ENCODE measurements around the gene DOCK11.

The DOCK11 gene

DNA sequence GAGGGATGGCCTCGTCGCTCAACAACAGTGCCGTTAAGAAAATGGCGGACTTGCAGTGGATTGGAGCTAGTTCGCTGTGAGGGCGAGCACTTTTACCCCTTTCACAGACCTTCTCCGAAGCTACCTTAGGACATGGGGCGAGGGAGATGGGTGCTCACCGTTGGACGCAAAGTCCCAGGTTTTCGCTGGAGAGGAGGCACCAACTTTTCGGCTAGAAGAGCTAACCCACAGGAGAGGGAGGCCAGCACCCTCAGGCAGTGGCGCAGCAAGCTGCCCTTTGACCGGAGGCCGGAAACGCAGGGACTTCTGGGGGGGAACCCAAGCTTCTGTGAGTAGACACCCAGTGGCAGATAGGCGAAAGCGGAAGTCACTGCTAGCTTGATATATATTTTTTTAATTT lies 138.7 kb downstream of the DOCK11 start:
- DNase-seq, result no peak

DNA sequence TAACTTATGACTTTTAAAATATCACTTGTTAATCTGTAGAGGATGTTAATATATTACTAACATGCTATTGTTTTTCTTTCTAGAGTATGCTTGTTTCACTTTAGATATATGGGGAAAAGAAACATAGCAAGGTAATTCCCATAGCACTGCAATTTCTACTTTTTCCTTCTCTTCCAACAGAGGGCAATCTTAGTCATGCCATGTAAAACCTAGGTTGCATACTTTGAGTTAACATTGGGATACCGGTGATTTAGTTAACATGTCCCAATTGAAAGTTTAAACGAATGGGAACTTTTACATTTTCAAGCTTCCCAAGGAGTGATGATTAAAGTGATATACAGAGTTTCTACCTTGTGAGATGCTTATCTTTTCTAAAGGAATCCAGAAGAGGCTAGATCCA lies 142.4 kb downstream of the DOCK11 start:
- no peak for DNase-seq

DNA sequence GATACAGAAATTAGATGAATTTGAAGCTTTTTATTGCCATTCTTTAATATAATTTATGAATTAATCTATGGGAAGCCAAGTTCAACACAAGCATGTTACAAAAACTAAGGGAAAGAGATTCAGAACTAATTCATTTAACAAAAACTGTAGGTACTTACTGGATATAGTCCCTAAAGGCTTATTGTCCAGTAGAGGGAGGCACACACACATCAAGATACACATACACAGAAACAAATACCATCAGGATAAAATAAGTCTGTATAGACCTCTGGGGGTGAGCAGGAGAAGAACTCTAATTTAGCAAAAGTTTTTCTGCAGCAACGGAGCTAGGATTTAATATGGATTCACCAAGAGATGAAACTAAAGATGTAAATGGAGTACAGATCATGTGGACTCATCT lies 148.8 kb downstream of the DOCK11 start:
- no peak for DNase-seq

DNA sequence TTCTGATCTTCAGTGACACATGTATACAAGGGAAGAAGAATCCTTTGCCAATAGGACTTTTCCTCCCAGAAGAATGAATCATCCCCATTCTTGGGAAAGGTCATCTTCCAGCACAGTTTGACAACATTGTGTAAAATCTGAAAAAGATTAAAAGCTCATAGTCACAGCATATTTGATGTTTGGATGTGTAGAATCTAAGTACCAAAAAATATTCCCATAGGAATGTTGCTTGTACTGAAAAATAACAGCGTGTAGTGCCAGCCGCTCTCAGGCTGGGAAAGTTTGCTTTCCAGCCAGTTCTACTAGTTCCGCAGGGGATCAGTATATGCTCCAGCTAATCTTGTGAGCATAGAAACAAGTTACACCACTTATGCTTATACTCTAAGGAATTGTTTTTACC lies 157.1 kb downstream of the DOCK11 start:
- no peak for DNase-seq

DNA sequence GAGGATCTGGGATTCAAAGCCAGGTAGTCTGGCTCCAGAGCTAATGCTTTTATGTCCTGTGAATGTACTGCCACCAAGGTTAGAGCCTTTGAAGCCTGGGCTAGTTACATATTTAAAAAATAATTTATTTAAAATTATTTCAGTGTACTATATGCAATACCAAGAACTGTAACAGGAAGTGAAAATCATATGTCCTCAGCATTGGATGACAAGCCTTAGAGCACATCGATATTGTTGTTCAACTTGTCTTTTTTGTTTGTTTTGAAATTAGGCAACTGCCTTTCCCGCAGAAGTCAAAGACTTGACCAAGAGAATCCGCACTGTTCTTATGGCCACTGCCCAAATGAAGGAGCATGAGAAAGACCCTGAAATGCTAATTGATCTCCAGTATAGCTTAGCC lies 158.7 kb downstream of the DOCK11 start:
- no peak for DNase-seq

DNA sequence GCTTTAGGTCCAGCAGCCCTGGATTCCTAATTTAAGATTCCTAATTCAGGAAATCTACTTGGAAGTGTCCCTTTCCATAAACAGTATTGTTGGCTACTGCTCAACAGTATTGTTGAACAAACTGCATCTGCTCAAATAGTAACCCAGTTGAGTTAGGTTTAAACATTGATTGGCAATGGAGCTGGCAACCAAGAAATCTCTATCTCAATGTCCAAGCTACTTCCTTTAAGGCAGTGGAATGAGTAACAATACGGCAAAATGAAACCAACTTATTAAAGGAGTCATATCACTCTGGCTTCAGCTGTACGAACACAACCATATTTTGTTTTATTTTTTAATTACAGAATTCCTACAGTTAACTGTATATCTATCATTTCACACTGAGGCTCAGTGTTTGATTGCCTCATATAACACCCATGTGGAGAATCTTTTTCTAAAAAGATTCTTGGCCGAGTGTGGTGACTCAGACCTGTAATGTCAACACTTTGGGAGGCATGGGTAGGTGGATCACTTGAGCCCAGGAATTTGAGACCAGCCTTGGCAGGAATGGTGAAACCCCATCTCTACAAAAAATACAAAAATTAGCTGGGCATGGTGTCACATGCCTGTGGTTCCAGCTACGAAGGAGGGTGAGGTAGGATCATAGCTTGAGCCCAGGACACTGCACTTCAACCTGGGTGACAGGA lies 160.1 kb downstream of the DOCK11 start:
- no peak for DNase-seq

DNA sequence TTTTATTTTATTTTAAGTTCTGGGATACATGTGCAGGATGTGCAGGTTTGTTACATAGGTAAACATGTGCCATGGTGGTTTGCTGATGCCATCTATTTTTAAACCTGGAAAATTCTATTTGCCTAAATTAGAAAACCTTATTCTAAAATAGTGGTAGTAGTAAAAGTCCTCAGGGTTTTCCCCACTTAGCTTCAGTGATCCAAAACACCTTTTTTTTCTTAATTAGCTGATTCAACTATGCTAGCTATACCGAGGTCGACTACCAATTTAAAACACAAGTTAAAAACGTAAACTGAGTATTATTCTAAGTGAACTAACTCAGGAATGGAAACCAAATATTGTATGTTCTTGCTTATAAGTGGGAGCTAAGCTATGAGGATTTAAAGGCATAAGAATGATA lies 161.8 kb downstream of the DOCK11 start:
- DNase-seq, result no peak

DNA sequence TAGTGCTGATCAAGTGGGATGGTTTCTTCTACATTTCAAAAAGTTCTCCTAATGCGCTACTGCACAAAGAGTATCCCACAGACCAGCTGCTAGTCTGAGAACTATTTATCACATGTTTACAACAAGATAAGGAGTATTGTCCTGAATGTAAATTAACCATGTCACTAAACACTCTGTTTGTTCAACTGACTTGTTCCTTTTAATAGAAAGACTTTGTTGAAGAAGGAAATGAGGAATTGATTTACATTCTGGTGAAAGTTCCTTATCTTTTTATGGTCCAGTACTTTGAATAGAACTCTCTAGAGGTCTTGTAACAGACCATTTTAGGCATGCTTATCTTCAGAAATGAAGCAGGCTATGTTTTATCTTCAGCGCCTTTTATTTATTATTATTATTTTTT lies 164.5 kb downstream of the DOCK11 start:
- no peak for DNase-seq

DNA sequence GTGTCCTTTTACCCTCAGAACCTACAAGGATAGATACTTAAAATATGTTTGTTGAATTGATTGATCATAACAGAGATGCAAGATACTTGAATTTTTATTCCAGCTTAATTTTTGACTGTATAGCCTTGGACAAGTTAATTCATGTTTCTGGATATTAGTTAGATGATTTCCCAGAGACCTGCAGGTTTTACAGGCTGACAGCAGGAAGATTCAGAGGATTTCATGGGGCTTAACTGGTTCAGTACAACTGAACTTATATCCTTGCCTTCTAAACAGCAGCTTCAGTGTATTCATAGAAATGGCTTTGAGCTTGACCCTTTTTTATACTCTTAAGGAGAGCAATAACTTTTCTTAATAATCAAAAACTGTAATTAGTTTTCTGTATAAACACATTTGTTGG lies 169.6 kb downstream of the DOCK11 start:
- DNase-seq, result no peak

DNA sequence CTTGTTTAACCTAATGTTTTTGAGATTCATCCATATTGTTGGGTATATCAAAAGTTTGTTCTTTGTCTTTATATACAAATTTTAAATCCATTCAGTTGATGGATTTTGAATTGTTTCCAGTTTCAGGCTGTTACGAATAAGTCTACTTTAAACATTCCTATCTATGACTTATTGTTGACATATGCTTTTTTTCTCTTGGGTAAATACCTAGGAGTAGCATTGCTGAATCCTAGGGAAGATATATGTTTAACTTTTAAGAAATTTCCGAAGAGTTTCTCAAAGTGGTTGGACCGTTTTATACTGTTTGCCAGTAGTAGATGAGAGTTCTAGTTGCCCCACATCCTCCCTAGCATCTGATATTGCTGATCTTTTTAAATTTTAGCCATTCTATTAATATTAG lies 170.9 kb downstream of the DOCK11 start:
- no peak for DNase-seq

DNA sequence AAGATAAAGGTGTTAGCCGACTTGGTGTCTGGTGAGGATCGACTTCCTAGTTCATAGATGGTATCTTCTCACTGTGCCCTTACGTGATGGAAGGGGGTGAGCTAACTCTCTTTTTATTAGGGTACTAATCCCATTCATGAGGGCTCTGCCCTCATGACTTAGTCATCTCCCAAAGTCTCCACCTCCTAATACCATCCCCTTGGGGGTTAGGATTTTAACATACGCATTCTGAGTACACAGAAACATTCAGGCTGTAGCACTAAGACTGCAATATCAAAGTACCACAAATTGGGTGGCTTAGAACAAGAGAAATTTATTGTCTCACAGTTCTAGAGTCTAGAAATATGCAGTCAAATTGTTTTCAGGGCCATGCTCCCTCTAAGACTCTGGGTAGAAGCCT lies 173.8 kb downstream of the DOCK11 start:
- no peak for DNase-seq

DNA sequence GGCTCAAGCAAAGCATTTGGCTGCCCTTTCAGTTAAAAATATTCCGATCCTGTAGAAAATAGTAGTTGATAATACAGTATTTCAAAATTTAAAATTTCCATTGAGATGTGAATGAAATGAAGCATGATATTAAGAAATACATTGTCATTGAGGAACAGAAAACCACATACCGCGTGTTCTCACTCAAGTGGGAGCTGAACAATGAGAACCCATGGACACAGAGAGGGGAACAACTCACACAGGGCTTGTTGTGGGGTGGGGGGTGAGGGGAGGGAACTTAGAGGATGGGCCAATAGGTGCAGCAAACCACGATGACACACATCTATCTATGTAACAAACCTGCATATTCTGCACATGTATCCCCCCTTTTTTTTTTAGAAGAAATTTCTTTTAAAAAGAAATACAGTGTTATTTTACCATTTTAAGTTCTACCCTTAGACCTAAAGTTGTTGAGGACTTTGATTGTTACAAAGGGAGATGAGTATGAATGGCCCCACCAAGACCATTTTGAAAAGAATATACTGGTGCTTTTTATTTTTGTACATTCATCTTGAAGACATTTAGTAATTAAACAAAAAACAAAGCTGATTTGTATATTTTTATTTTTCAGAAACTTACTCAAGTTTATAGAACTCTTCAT lies 179.8 kb downstream of the DOCK11 start:
- DNase-seq, result no peak

DNA sequence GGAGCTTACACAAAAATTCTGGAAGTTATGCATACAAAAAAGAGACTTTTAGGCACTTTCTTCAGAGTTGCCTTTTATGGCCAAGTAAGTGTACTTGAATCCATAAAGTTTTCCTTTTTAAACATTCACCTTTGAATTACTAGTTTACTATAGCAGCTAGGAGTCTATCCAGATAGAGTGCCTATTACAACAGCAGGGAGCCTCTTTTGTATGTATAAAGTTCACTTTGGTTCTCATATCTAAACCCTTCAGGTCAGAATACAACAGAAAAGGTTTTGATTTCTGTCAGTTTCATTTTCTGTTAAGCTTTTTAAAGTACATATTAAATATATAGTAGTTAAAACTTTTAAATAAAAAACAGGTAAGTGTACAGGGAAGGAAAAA lies 180.3 kb downstream of the DOCK11 start:
- DNase-seq, result no peak

DNA sequence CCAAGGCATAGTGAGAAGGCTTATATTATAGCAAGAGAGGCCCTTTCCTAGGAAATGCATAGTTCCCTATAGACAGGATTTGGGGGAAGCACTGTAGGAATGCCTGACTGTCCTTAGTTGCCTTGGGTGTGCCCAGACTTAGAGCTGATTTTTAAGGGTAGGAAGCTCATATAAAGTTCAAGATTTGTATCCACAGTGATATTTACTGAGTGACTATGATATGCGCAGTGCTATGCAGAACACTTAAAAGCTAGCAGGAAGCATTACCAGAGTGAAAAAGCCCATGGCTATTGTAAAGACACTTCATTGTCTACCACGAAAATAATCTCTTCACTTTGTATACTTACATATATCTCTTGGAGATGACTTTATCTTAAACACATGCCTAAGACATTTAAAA lies 181.7 kb downstream of the DOCK11 start:
- no peak for DNase-seq

DNA sequence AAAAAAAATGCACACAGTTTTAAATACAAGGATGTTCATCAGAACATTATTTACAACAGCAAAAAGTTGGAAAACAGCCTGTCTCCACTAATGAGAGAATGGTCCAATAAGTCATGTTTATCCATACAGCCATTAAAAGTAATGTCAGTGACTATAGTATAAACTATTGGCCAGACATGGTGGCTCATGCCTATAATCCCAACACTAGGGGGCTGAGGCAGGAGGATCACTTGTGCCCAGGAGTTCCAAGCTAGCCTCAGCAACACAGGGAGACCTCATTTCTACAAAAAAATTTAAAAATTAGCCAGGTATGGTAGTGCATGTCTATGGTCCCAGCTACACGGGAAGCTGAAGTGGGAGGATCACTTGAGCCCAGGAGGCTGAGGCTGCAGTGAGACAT lies 183.7 kb downstream of the DOCK11 start:
- DNase-seq, result no peak

DNA sequence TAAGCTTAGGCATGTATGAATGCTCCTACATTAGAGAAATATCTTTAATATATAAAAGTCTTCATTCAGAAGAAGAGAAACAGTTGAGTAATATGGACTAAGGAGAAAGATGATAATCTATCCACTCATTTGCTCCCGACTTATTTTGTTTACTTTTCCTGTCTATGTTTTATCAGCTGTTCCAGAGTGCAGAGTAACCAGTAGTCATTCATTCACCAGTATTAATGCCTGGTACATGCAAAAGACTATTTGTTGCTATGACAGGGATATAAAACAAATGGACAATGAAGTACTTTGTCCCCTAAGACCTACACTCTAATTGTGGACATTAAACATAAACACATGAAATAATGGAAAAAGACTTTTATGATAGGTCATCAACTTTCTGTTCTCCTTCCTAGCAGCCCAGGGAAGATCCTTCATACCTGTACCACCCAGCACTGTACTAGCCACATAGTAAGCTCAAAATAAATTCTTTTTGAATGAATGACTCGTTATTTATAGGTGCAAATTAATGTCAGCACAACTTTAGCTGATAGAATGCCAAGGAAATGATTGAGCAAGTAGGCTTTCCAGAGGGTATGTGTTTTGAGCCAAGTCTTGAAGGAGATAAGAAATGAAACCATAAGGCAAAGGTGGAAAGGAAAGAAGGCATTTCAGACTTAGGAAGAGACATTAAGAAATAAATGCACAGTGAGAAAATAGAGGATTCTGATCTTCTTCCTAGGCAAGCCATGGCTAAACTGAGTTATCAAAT lies 186.8 kb downstream of the DOCK11 start:
- DNase-seq, result no peak

DNA sequence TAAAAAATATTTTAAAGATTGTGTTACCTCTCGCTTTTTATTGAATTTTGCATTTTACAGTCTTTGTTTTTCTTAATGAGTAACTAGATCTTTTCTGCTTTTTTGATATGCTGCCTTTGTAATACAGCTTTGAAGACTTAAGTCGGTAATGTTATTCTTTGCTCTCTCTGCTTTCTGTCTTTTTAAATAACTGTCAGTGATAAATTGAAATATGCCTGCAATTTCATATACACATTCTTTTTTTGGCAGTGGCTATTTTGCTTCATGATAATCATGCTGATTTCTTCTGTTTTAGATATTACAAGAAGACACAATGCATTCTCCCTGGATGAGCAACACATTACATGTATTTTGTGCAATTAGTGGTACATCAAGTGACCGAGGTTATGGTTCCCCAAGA lies 189.8 kb downstream of the DOCK11 start:
- no peak for DNase-seq

DNA sequence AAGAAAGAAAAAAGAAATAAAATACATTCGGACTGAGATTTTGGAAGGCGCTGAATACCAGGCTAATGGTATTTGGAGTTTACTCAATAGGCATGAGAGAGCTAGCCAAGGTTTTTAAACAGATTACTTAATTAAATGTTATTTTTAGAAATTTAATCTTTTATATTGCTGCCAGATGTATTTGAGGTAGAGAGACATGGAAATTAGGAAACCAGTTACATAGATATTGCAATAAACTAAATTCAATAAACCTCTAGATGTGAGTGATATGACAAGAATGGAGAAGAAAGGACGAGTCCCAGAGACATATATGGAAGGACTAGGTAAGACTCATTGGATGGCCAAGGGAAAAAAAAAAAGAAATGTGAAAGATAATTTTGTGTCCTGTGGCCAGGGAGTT lies 193.3 kb downstream of the DOCK11 start:
- DNase-seq, result no peak

DNA sequence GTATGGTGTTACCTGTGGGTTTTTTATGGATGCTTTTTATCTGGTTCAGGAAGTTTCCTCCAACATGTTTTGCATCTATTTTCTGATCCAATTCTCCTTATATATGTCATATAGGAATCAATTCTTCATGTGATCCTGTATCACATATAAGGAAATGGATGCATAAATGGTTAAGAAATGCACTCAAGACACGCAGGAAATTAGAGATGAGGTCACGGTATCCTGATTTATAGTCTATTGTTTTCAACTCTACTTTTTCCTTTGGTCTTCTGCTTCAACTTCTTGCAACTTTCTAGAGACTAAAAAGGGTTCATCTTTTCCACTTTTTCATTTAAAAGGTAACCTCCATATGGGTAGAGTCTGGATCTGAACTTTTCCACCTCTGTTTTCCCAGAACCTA lies 198.2 kb downstream of the DOCK11 start:
- DNase-seq, result no peak

DNA sequence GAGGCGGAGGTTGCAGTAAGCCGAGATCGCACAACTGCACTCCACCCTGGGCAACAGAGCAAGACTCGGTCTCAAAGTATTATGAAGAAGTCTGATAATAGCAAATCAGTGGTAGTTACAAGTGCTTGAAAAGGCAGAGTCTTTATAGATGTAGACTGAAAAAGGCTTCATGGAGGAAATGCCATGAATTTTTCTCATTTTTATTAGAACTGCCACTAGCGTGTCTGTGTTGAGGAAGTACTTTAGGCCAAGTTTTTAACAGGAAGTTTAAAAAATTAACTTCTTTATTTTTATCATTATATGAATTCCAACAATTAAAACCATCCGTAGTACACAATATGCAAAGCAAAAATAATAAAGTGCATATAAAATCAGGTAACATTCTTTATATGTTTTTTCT lies 199.0 kb downstream of the DOCK11 start:
- DNase-seq, result no peak

DNA sequence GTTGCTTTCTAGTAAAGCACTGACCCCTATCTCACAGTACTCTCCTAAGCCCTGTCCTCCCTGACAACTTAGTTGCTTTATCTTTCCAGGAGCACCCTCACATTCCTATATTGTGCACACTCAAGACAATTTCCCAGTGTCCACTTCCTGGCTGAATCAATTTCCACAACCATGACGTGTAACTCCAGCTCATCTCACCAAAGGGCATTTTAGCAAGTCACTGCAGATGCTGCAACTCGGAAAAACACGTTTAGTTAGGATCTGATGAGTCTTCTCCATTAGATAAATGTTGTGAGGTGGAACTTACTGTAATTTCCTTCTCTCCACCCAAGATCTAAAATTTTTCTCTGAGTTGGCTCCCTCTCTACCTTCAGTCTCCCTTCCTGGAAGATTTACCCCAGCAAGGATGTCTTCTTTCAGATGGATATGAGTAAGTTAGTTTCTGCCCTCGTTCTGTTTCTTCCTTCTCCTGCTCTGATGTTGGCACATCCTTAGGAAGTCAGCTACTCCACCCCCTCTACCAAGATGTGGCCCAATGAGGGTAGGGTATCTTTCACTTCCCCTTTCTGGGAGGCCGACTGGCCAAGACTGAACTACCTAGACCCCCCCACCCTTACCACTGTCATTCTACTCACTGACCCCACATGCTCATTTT lies 203.0 kb downstream of the DOCK11 start:
- no peak for DNase-seq

DNA sequence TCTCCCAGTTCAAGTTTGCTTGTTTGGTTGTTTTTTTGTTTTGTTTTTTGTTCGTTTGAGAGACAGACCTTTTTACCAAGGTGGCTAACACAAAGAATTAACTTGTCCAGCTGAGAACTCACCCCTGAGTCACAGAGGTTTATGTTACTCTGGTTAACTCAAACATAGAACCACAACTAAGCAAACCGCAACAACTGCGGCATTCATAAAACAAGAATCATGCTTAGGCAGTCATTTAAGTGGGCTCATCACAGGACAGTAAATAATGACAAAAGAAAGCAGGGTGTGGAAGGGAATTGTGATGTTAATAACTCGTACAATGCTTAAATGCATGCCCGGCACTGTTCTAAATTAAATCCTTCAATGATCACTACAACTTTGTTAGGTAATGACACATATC lies 207.1 kb downstream of the DOCK11 start:
- no peak for DNase-seq

DNA sequence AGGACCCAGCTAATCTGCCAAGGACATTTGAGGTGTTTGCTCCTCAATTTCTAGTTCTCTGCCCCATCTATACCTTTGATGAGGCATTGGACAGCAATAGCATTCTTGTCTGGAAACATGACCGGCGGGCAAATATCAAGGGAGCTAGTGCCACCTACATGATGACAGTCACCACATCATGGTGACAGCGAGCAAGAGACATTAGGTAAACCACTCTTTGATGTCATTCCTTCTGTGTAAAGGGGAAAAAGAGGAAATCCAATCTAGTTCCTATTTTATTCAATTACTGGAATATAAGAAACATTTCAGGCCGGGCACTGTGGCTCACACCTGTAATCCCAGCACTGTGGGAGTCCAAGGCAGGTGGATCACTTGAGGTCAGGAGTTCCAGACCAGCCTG lies 211.1 kb downstream of the DOCK11 start:
- no peak for DNase-seq

DNA sequence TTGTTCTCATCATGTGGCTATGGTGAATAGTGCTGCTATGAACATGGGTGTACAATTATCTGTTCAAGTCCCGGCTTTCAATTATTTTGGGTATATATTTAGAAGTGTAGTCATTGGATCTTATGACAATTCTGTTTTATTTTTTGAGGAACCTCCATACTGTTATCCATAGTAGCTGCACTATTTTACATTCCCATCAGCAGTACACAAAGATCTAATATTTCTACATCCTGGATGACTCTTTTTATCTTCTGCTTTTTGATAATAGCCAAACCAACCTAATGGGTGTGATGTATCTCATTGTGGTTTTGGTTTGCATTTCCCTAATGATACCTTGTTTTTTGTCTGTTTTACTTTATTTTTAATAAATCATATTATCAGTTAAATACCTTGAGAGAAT lies 218.9 kb downstream of the DOCK11 start:
- DNase-seq, result no peak

All from NCI-H2171 treated with DMSO at 0.1 percent for 48 hours (cell line).